Measurements from ENCODE around the gene DPCD. TPM values are rescaled to one million over a fixed set of nuclear protein-coding genes. Genes with fewer than 3 reads are reported as not detected.
A peak's percentile ranks its signal among the peaks of the same experiment; 100 is the strongest.

Gene DPCD
- total RNA-seq, 4 donors from 2014 or later: 9.3 to 14.4 (median 11.5) TPM

- no peak overlapping the region for H3K27ac ChIP-seq
- no peaks in the 10 kb centered on the region for H3K36me3 ChIP-seq
- no peak for DNase-seq (ENCODE audit: low spot score in 2 of 2)
- H3K9me3 ChIP-seq: no peaks in the 10 kb centered on the region
- H3K4me1 ChIP-seq: peaks cover 26% of the 10 kb centered on the region
- TF ChIP-seq CTCF (IDR thresholded peaks at IDR 0.05): no peak
- no peak for TF ChIP-seq EP300 (IDR thresholded peaks at IDR 0.05)
- no peak for TF ChIP-seq POLR2A (IDR thresholded peaks at IDR 0.05)
- TF ChIP-seq POLR2AphosphoS5 (IDR thresholded peaks at IDR 0.05): no peak
- WGBS: 74% methylated on average over 7 of the region's 7 CpGs
- peaks cover 71% of the 10 kb centered on the region for H3K27me3 ChIP-seq
- no peak overlapping the region for H3K4me3 ChIP-seq
Observed at GRCh38 chr10:101567165-101568006, 20.7 kb upstream of the DPCD start.

GRCh38 chr10:101568054-101568745 lies 19.9 kb upstream of the DPCD start:
- WGBS: 78% methylated on average over 17 of the region's 17 CpGs
- Histone ChIP-seq H3K27ac (no peak overlapping the region), H3K4me1 (peaks cover 26% of the 10 kb centered on the region), H3K36me3 (no peaks in the 10 kb centered on the region), H3K4me3 (no peak overlapping the region), H3K9me3 (no peaks in the 10 kb centered on the region), H3K27me3 (peaks cover 65% of the 10 kb centered on the region)
- DNase-seq (ENCODE audit: low spot score in 2 of 2): no peak
- no peak for TF ChIP-seq POLR2A (IDR thresholded peaks at IDR 0.05)
- no peak for TF ChIP-seq CTCF (IDR thresholded peaks at IDR 0.05)
- TF ChIP-seq EP300 (IDR thresholded peaks at IDR 0.05): no peak
- TF ChIP-seq POLR2AphosphoS5 (IDR thresholded peaks at IDR 0.05): no peak

- no peak overlapping the region for H3K27ac ChIP-seq
- peaks cover 26% of the 10 kb centered on the region for H3K4me1 ChIP-seq
- DNase-seq (ENCODE audit: low spot score in 2 of 2): no peak
- TF ChIP-seq CTCF (IDR thresholded peaks at IDR 0.05): no peak
- H3K27me3 ChIP-seq: peaks cover 56% of the 10 kb centered on the region
- no peaks in the 10 kb centered on the region for H3K36me3 ChIP-seq
- WGBS: 25% methylated on average over 10 of the region's 11 CpGs
- peak overlapping the region; percentile 61 for H3K4me3 ChIP-seq
- H3K9me3 ChIP-seq: no peaks in the 10 kb centered on the region
Observed at GRCh38 chr10:101569323-101569621, 18.8 kb upstream of the DPCD start.

- Histone ChIP-seq H3K36me3 (no peaks in the 10 kb centered on the region), H3K4me1 (peaks cover 26% of the 10 kb centered on the region), H3K4me3 (peak overlapping the region; percentile 61), H3K9me3 (no peaks in the 10 kb centered on the region), H3K27ac (no peak overlapping the region), H3K27me3 (peaks cover 51% of the 10 kb centered on the region)
- TF ChIP-seq CTCF (IDR thresholded peaks at IDR 0.05) (peak; percentile 66 to 97), POLR2A (IDR thresholded peaks at IDR 0.05) (no peak), POLR2AphosphoS5 (IDR thresholded peaks at IDR 0.05) (no peak), EP300 (IDR thresholded peaks at IDR 0.05) (no peak)
- 1% methylated on average over 37 of the region's 56 CpGs for WGBS
- peak in 1 of 2 donors; percentile 84 for DNase-seq (ENCODE audit: low spot score in 2 of 2)
Observed at GRCh38 chr10:101569622-101570427, 18.3 kb upstream of the DPCD start.
